IMR-90 (cell line): Measurements from ENCODE around the gene TSPEAR. TPM values are rescaled to one million over a fixed set of nuclear protein-coding genes. Genes with fewer than 3 reads are reported as not detected.

Experiments used
- ATAC-seq: fragments of 200-7000 bp; cut with Tn5 transposase; 2 replicates; pipeline ENCODE4 v1.9.1; 2020; ENCODE audit warnings: low read depth, mild to moderate bottlenecking, moderate library complexity
- BruUV-seq: library from RNA; stranded (reverse); fragments of 400-500 nt; replicated peaks from 2 replicates; lab custom pipeline; 2021; lab: Mats Ljungman, UMichigan
- CTCF ChIA-PET: fragments of 300-600 bp; formaldehyde crosslinking; extraction: SDS; loops from one replicate; lab custom pipeline; 2021; ENCODE audit warnings: antibody characterized with exemption; lab: Yijun Ruan, JAX
- POLR2A ChIA-PET: fragments of 300-600 bp; sonication (Branson Sonifier 250); formaldehyde crosslinking; loops from one replicate; lab custom pipeline; 2022; ENCODE audit warnings: antibody characterized with exemption; ENCODE audit not compliant: unreplicated experiment; lab: Charles Lee
- DNase-seq: peaks from one replicate; pipeline ENCODE4 v3.0.0; 2013
- H2AFZ ChIP-seq: replicated peaks from 2 replicates; pipeline ENCODE3; 2013; ENCODE audit warnings: low read length, mild to moderate bottlenecking; ENCODE audit not compliant: poor library complexity
- H2AK5ac ChIP-seq: 2 replicates; pipeline ENCODE4 v1.6.1; 2013; ENCODE audit warnings: low read depth, low read length, inconsistent platforms
- H2AK9ac ChIP-seq: replicated peaks from 2 replicates; pipeline ENCODE3; 2013; ENCODE audit warnings: mild to moderate bottlenecking, low read depth, low read length, moderate library complexity; ENCODE audit not compliant: poor library complexity
- H2BK120ac ChIP-seq: 2 replicates; pipeline ENCODE4 v1.6.1; 2013; ENCODE audit warnings: low read depth, low read length, inconsistent platforms
- H2BK15ac ChIP-seq: 3 replicates; pipeline ENCODE4 v1.6.1; 2013; ENCODE audit warnings: low read depth, low read length, inconsistent platforms
- H2BK20ac ChIP-seq: 2 replicates; pipeline ENCODE4 v1.6.1; 2013; ENCODE audit warnings: low read depth, mild to moderate bottlenecking, inconsistent platforms, low read length, moderate library complexity
- H2BK5ac ChIP-seq: 2 replicates; pipeline ENCODE4 v1.6.1; 2013; ENCODE audit warnings: mild to moderate bottlenecking, low read depth, low read length, inconsistent platforms; ENCODE audit not compliant: poor library complexity, severe bottlenecking
- H3K14ac ChIP-seq: replicated peaks from 2 replicates; pipeline ENCODE4 v1.6.1; 2013; ENCODE audit warnings: low read depth, low read length, inconsistent platforms
- H3K18ac ChIP-seq: 2 replicates; pipeline ENCODE4 v1.6.1; 2013; ENCODE audit warnings: low read depth, low read length, control low read depth
- H3K23ac ChIP-seq: 2 replicates; pipeline ENCODE4 v1.6.1; 2013; ENCODE audit warnings: low read depth, low read length, inconsistent platforms
- H3K27ac ChIP-seq: 2 replicates; pipeline ENCODE4 v1.5.1; 2013; ENCODE audit warnings: mild to moderate bottlenecking, control low read depth, low read length; ENCODE audit not compliant: insufficient read depth
- H3K27me3 ChIP-seq: 2 replicates; pipeline ENCODE4 v1.6.1; 2013; ENCODE audit warnings: low read length; ENCODE audit not compliant: control insufficient read depth, insufficient read depth
- H3K36me3 ChIP-seq: 2 replicates; pipeline ENCODE4 v1.6.1; 2013; ENCODE audit warnings: low read length, mixed read lengths; ENCODE audit not compliant: control insufficient read depth, insufficient read depth
- H3K4ac ChIP-seq: 2 replicates; pipeline ENCODE4 v1.6.1; 2013; ENCODE audit warnings: low read depth, low read length, inconsistent platforms
- H3K4me1 ChIP-seq: 2 replicates; pipeline ENCODE4 v1.6.1; 2013; ENCODE audit warnings: low read length, mixed read lengths; ENCODE audit not compliant: control insufficient read depth, insufficient read depth
- H3K4me2 ChIP-seq: 2 replicates; pipeline ENCODE4 v1.6.1; 2013; ENCODE audit warnings: low read depth, mild to moderate bottlenecking, control low read depth, low read length, moderate library complexity
- H3K4me3 ChIP-seq: 2 replicates; pipeline ENCODE4 v1.5.1; 2013; ENCODE audit warnings: low read depth, mild to moderate bottlenecking, control low read depth, low read length, moderate library complexity; ENCODE audit not compliant: insufficient read depth
- H3K56ac ChIP-seq: 2 replicates; pipeline ENCODE4 v1.6.1; 2013; ENCODE audit warnings: low read length, inconsistent platforms; ENCODE audit not compliant: insufficient read depth; ENCODE audit errors: extremely low read depth
- H3K79me1 ChIP-seq, 2 experiments: 2 replicates each; pipeline ENCODE4 v1.6.1; 2013; ENCODE audit warnings: low read length in 2 of 2, inconsistent platforms in 1 of 2, low read depth in 1 of 2
- H3K9ac ChIP-seq: 2 replicates; pipeline ENCODE4 v1.6.1; 2013; ENCODE audit warnings: low read depth, low read length, control low read depth
- H3K9me1 ChIP-seq: 2 replicates; pipeline ENCODE4 v1.6.1; 2013; ENCODE audit warnings: low read length, inconsistent platforms; ENCODE audit not compliant: insufficient read depth
- H3K9me3 ChIP-seq: 2 replicates; pipeline ENCODE4 v1.6.1; 2013; ENCODE audit warnings: low read length; ENCODE audit not compliant: control insufficient read depth, insufficient read depth
- H4K20me1 ChIP-seq: 2 replicates; pipeline ENCODE4 v1.6.1; 2013; ENCODE audit warnings: low read length, inconsistent platforms; ENCODE audit not compliant: insufficient read depth
- H4K5ac ChIP-seq: 2 replicates; pipeline ENCODE4 v1.6.1; 2013; ENCODE audit warnings: mild to moderate bottlenecking, low read depth, low read length, control low read depth
- H4K8ac ChIP-seq, 2 experiments: 2 replicates each; pipeline ENCODE4 v1.6.1; 2013; ENCODE audit warnings: low read depth in 2 of 2, low read length in 2 of 2, control low read depth in 1 of 2, inconsistent platforms in 1 of 2
- H4K91ac ChIP-seq: 2 replicates; pipeline ENCODE4 v1.6.1; 2013; ENCODE audit warnings: low read depth, low read length, inconsistent platforms; ENCODE audit not compliant: insufficient read depth
- ELK1 ChIP-seq: fragments of 150-350 bp; IDR thresholded peaks from 2 replicates; pipeline ENCODE4 v1.6.1; 2016; ENCODE audit warnings: low read depth, mild to moderate bottlenecking, low read length, moderate library complexity, borderline replicate concordance
- MAZ ChIP-seq: IDR thresholded peaks from 2 replicates; pipeline ENCODE4 v1.6.1; 2012; ENCODE audit warnings: low read depth, mild to moderate bottlenecking, low read length, improper control_type of control experiment, moderate library complexity, borderline replicate concordance
- NFE2L2 ChIP-seq: fragments of 150-350 bp; IDR thresholded peaks from 2 replicates; pipeline ENCODE4 v1.6.1; 2016; ENCODE audit warnings: low read depth, mild to moderate bottlenecking, low read length
- SMC3 ChIP-seq: fragments of 150-350 bp; IDR thresholded peaks from 2 replicates; pipeline ENCODE4 v1.6.1; 2016; ENCODE audit warnings: low read depth, mild to moderate bottlenecking, antibody characterized with exemption, low read length, moderate library complexity
- WGBS, 2 experiments: methylation state at CpG; one replicate each; pipeline versions ENCODE4 v1.1.5 to v1.1.7; 2013; ENCODE audit warnings: missing lambda C conversion rate in 2 of 2; ENCODE audit not compliant: insufficient read length in 1 of 2; ENCODE audit errors: extremely low coverage in 2 of 2; 5-methylcytosine and 5-hydroxymethylcytosine counted together
- dilution Hi-C: fragments of 300-500 bp; cut with HindIII; formaldehyde crosslinking; loops from one replicate; pipeline ENCODE4 v1.14.3; 2018; ENCODE audit warnings: low sequenced_read_pairs; ENCODE audit not compliant: unreplicated experiment
- in situ Hi-C: fragments of 300-500 bp; cut with MboI; formaldehyde crosslinking; loops from 3 replicates; pipeline ENCODE4 v1.14.3; 2019; ENCODE audit warnings: low sequenced_read_pairs, inconsistent platforms, mixed read lengths
- intact Hi-C: fragments of 100-400 bp; cut with micrococcal nuclease; formaldehyde crosslinking; loops from 2 replicates; pipeline ENCODE4 v1.10.0; 2022
- polyA plus RNA-seq, 3 experiments: library from polyadenylated mRNA; depleted of rRNA; stranded (reverse); fragments of >200 nt; gene quantifications; 2 replicates each; pipeline ENCODE4 v1.2.3, GENCODE V29; 2012; ENCODE audit warnings: low replicate concordance in 1 of 3
- total RNA-seq: library from RNA; depleted of rRNA; stranded (reverse); fragments of >200 nt; gene quantifications from 2 replicates; pipeline ENCODE4 v1.2.3, GENCODE V29; 2012

TSPEAR gene
- total and polyA plus RNA-seq, 2 of the 4 experiments (the other 2 are of a cell fraction) = not detected

GRCh38 chr21:44499631-44500030, 211.7 kb downstream of the TSPEAR start:
- Histone ChIP-seq H2BK120ac (no peak overlapping the region), H2AK5ac (no peak overlapping the region), H3K36me3 (no peaks in the 10 kb centered on the region), H3K14ac (no peak overlapping the region), H3K27ac (no peak overlapping the region), H4K5ac (no peak overlapping the region), H3K79me1 (no peaks in the 10 kb centered on the region), H3K4me1 (no peaks in the 10 kb centered on the region), H3K27me3 (peaks cover 26% of the 10 kb centered on the region), H2BK15ac (no peak overlapping the region), H2BK20ac (no peak overlapping the region), H2AFZ (no peak overlapping the region), H3K23ac (no peak overlapping the region), H3K9ac (no peak overlapping the region), H3K4me3 (no peak overlapping the region), H3K18ac (no peak overlapping the region), H3K9me1 (no peaks in the 10 kb centered on the region), H2BK5ac (no peak overlapping the region), H3K4me2 (no peak overlapping the region), H3K4ac (no peak overlapping the region), H3K56ac (no peak overlapping the region), H4K20me1 (no peaks in the 10 kb centered on the region), H4K91ac (no peak overlapping the region), H4K8ac (no peak overlapping the region), H2AK9ac (no peak overlapping the region), H3K9me3 (peaks cover 3% of the 10 kb centered on the region; the same call in 1 of the 2 replicates)
- CTCF ChIA-PET = no interaction called here
- BruUV-seq = no TSS peak
- 74% methylated on average over 21 of the region's 23 CpGs; no CpG with 5 or more reads in 1 of the 2 experiments for WGBS, 2 experiments
- ATAC-seq = no peak
- in situ Hi-C loops = loop anchor here (25.0 kb wide), 1 partner anchor 438 kb away; the partner anchor contains the start of gene SLX9
- POLR2A ChIA-PET = no interaction called here
- no peak for DNase-seq
- TF ChIP-seq NFE2L2 (no peak), SMC3 (no peak), MAZ (no peak), ELK1 (no peak)
- dilution Hi-C loops = no loop called here
- intact Hi-C loops = no loop called here
